ENCODE data around the gene CISD1.
"Not testable (repeated sequence)": the region's sequence is repeated elsewhere in the genome, so short reads cannot be mapped to it uniquely, and the experiment has no call there.

DNA sequence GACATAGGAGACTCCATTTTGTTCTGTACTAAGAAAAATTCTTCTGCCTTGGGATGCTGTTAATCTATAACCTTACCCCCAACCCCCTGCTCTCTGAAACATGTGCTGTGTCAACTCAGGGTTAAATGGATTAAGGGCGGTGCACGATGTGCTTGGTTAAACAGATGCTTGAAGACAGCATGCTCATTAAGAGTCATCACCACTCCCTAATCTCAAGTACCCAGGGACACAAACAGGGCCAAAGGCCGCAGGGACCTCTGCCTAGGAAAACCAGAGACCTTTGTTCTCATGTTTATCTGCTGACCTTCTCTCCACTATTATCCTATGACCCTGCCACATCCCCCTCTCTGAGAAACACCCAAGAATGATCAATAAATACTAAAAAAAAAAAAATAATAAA, 24.3 kb upstream of the CISD1 start:
- TF ChIP-seq, protein P1, sequence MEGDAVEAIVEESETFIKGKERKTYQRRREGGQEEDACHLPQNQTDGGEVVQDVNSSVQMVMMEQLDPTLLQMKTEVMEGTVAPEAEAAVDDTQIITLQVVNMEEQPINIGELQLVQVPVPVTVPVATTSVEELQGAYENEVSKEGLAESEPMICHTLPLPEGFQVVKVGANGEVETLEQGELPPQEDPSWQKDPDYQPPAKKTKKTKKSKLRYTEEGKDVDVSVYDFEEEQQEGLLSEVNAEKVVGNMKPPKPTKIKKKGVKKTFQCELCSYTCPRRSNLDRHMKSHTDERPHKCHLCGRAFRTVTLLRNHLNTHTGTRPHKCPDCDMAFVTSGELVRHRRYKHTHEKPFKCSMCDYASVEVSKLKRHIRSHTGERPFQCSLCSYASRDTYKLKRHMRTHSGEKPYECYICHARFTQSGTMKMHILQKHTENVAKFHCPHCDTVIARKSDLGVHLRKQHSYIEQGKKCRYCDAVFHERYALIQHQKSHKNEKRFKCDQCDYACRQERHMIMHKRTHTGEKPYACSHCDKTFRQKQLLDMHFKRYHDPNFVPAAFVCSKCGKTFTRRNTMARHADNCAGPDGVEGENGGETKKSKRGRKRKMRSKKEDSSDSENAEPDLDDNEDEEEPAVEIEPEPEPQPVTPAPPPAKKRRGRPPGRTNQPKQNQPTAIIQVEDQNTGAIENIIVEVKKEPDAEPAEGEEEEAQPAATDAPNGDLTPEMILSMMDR (conservative IDR thresholded peaks at IDR 0.05), result not testable (repeated sequence)
- TF ChIP-seq EZH2 (IDR thresholded peaks at IDR 0.05; ENCODE audit: low read depth), result not testable (repeated sequence)
